Measurements from ENCODE around the gene DUS4L. TPM values are rescaled to one million over a fixed set of nuclear protein-coding genes. Genes with fewer than 3 reads are reported as not detected.

The DUS4L gene
- total and polyA plus RNA-seq, 8 donors: 1.5 to 5.0 (median 2.6) TPM

- Histone ChIP-seq H3K36me3 (no peaks in the 10 kb centered on the region), H3K4me1 (peaks cover 0 to 19% (median 9%) of the 10 kb centered on the region in 3 donors), H3K9me3 (no peaks in the 10 kb centered on the region), H3K4me3 (no peak overlapping the region), H3K27me3 (no peaks in the 10 kb centered on the region), H3K27ac (no peak overlapping the region)
- 84 to 91% methylated on average over 2 of the region's 2 CpGs for WGBS, 2 donors
- FAIRE-seq (no peak), DNase-seq (no peak), ATAC-seq (no peak)
- intact Hi-C loops (cut with DNase I): no loop called here
- no peak for TF ChIP-seq CTCF (IDR thresholded peaks at IDR 0.05)
These were observed 20.9 kb downstream of the DUS4L start for GRCh38 chr7:107584716-107585115.

GRCh38 chr7:107588529-107589130 lies 24.9 kb downstream of the DUS4L start:
- H3K36me3 ChIP-seq: no peaks in the 10 kb centered on the region
- H3K4me3 ChIP-seq: no peak overlapping the region
- DNase-seq: no peak
- intact Hi-C loops (cut with DNase I): no loop called here
- WGBS, 2 donors: 92 to 95% methylated on average over 5 of the region's 5 CpGs
- H3K27ac ChIP-seq: no peak overlapping the region
- no peak for FAIRE-seq
- no peaks in the 10 kb centered on the region for H3K9me3 ChIP-seq
- H3K27me3 ChIP-seq: no peaks in the 10 kb centered on the region
- peaks cover 0 to 3% (median 0%) of the 10 kb centered on the region in 3 donors for H3K4me1 ChIP-seq
- no peak for TF ChIP-seq CTCF (IDR thresholded peaks at IDR 0.05)
- no peak for ATAC-seq

DNA sequence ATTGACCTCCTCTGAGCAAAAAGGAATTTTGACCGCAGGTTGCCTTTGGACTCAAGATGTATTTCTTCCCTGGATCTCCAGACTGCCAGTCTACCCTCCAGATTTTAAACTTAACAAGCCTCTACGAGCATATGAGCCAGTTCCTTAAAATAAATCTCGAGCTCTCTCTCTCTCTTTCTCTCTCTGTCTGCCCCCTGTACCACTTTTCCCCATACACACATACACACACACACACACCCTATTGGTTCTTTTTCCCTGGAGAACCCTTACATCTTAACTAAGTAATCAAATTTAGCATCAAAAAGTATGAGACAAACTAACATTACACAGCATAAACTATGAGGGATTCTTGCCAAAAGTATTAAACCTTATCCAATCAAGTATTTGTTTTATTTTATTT lies 27.6 kb downstream of the DUS4L start:
- Histone ChIP-seq H3K27me3 (no peaks in the 10 kb centered on the region), H3K27ac (no peak overlapping the region), H3K4me1 (peaks cover 0 to 3% (median 0%) of the 10 kb centered on the region in 3 donors), H3K9me3 (no peaks in the 10 kb centered on the region), H3K4me3 (no peak overlapping the region), H3K36me3 (peaks cover 0 to 3% (median 0%) of the 10 kb centered on the region in 3 donors)
- no peak for TF ChIP-seq CTCF (IDR thresholded peaks at IDR 0.05)
- FAIRE-seq (no peak), DNase-seq (no peak), ATAC-seq (no peak)
- intact Hi-C loops (cut with DNase I): no loop called here
- WGBS, 2 donors: 43 to 53% methylated on average over 3 of the region's 3 CpGs

DNA sequence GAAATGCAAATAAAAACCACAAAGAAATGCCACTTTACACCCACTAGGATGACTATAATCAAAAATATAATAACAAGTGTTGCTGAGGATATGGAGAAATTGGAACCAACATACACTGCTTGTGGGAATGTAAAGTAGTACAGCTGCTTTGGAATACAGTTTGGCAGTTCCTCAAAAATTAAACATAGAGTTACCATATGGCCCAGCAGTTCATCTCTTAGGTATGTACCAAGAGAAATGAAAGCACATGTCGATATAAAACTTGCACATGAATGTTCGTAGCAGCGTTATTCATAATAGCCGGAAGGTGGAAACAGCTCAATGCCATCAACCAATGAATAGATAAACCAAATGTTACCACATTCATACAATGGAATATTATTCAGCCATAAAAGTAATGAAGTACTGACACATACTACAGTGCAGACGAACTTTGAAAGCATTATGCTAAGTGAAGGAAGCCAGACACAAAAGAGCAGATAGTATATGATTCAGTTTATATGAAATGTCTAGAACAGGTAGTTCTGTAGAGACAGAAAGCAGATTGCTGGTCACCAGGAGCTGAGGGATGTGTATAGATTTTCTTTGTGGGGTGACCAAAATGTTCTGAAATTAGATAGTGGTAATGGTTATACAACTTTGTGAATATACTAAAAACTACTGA lies 28.7 kb downstream of the DUS4L start:
- peaks cover 0 to 3% (median 0%) of the 10 kb centered on the region in 3 donors for H3K36me3 ChIP-seq
- no peak overlapping the region for H3K27ac ChIP-seq
- 97% methylated on average over 5 of the region's 5 CpGs for WGBS, 2 donors
- no peak for DNase-seq
- no peak overlapping the region for H3K4me3 ChIP-seq
- no peaks in the 10 kb centered on the region for H3K9me3 ChIP-seq
- no peak for FAIRE-seq
- no peaks in the 10 kb centered on the region for H3K27me3 ChIP-seq
- intact Hi-C loops (cut with DNase I): no loop called here
- peaks cover 0 to 3% (median 0%) of the 10 kb centered on the region in 3 donors for H3K4me1 ChIP-seq
- no peak for ATAC-seq
- TF ChIP-seq CTCF (IDR thresholded peaks at IDR 0.05): no peak

DNA sequence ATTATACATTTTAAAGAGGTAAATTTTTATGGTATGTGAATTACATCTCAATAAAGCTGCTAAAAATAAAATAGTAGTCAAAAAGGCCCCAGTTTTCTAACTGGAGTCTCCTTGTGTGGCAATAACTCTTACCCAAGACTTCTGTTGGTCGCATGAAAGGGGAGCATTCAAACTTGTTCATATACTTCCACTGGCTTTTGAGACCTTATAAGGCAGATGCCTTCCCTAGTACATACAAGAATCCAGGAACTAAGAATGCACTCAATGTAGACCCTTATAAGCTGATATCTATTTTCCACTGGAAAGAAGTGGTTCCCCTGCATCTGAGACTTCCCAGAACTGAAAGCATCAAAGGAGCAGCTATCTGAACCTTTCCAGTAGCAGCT lies 29.2 kb downstream of the DUS4L start:
- no peak overlapping the region for H3K4me3 ChIP-seq
- WGBS, 2 donors: 93 to 98% methylated on average over 1 of the region's 1 CpG
- FAIRE-seq: no peak
- no peaks in the 10 kb centered on the region for H3K9me3 ChIP-seq
- H3K36me3 ChIP-seq: peaks cover 0 to 3% (median 0%) of the 10 kb centered on the region in 3 donors
- ATAC-seq: no peak
- no peak for TF ChIP-seq CTCF (IDR thresholded peaks at IDR 0.05)
- no peak for DNase-seq
- intact Hi-C loops (cut with DNase I): no loop called here
- H3K4me1 ChIP-seq: peaks cover 0 to 3% (median 0%) of the 10 kb centered on the region in 3 donors
- H3K27ac ChIP-seq: no peak overlapping the region
- H3K27me3 ChIP-seq: no peaks in the 10 kb centered on the region
